ENCODE data around the gene GP2.

DNA sequence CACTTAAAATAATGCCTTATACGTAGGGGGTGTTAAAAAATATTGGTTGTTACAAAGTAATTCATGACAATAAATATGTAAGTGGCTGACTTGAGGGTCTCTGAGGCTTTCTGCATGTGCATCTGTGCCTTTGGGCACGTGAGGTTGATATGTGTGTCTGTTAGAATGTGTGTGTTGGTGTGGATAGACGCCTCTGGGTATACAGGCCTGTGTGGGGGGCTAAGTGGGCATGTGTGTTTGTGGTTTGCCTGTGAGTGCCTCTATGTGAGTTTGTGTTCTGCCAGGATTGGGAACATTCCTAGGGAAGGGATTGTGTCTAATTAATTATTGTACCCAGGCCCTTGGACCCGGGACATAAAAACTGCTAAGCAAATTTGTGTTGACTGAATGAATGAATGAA is 19.0 kb downstream of the GP2 start:
- TF ChIP-seq, protein P1, sequence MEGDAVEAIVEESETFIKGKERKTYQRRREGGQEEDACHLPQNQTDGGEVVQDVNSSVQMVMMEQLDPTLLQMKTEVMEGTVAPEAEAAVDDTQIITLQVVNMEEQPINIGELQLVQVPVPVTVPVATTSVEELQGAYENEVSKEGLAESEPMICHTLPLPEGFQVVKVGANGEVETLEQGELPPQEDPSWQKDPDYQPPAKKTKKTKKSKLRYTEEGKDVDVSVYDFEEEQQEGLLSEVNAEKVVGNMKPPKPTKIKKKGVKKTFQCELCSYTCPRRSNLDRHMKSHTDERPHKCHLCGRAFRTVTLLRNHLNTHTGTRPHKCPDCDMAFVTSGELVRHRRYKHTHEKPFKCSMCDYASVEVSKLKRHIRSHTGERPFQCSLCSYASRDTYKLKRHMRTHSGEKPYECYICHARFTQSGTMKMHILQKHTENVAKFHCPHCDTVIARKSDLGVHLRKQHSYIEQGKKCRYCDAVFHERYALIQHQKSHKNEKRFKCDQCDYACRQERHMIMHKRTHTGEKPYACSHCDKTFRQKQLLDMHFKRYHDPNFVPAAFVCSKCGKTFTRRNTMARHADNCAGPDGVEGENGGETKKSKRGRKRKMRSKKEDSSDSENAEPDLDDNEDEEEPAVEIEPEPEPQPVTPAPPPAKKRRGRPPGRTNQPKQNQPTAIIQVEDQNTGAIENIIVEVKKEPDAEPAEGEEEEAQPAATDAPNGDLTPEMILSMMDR (IDR thresholded peaks at IDR 0.05), result no peak
- no peak for TF ChIP-seq POLR2A (IDR thresholded peaks at IDR 0.05)
